Activated CD8-positive, alpha-beta memory T cell treated with anti-CD3 and anti-CD28 coated beads, Interleukin-2, amount 10 ng/mL, durations not matched to agents 7 days and 5 days (primary cell): ENCODE results near the gene TFF1. TPM values are rescaled to one million over a fixed set of nuclear protein-coding genes. Genes with fewer than 3 reads are reported as not detected.
A peak's percentile ranks its signal among the peaks of the same experiment; 100 is the strongest.
"Not testable (repeated sequence)": the region's sequence is repeated elsewhere in the genome, so short reads cannot be mapped to it uniquely, and the experiment has no call there.

Source experiments
- ATAC-seq: fragments of 150-1000 bp; cut with Tn5 transposase; one replicate; pipeline ENCODE4 v1.10.0; 2021; ENCODE audit warnings: moderate library complexity
- CTCF ChIA-PET: fragments of 350-600 bp; sonication (Branson Sonifier 250); formaldehyde crosslinking; loops from one replicate; lab custom pipeline; 2021; ENCODE audit warnings: antibody characterized with exemption; lab: Charles Lee
- DNase-seq: peaks from one replicate; pipeline ENCODE4 v3.0.0-alpha.2; 2020
- H3K27ac Mint-ChIP-seq: one replicate; pipeline ENCODE4 v1.8.0; 2021; ENCODE audit warnings: mild to moderate bottlenecking, mixed read lengths
- H3K27me3 Mint-ChIP-seq: one replicate; pipeline ENCODE4 v1.8.0; 2021; ENCODE audit warnings: mixed read lengths
- H3K36me3 Mint-ChIP-seq: one replicate; pipeline ENCODE4 v1.8.0; 2021; ENCODE audit warnings: mild to moderate bottlenecking, mixed read lengths
- H3K4me1 Mint-ChIP-seq: one replicate; pipeline ENCODE4 v1.8.0; 2021; ENCODE audit warnings: mixed read lengths
- H3K4me3 Mint-ChIP-seq: one replicate; pipeline ENCODE4 v1.8.0; 2021; ENCODE audit warnings: mild to moderate bottlenecking, moderate library complexity, mixed read lengths
- H3K9me3 Mint-ChIP-seq: one replicate; pipeline ENCODE4 v1.8.0; 2022; ENCODE audit warnings: low read depth, mixed read lengths
- total RNA-seq, 2 experiments: library from RNA; stranded (reverse); gene quantifications; one replicate each; pipeline ENCODE4 v1.2.3, GENCODE V29; 2021

Gene TFF1
- not detected for total RNA-seq

DNA sequence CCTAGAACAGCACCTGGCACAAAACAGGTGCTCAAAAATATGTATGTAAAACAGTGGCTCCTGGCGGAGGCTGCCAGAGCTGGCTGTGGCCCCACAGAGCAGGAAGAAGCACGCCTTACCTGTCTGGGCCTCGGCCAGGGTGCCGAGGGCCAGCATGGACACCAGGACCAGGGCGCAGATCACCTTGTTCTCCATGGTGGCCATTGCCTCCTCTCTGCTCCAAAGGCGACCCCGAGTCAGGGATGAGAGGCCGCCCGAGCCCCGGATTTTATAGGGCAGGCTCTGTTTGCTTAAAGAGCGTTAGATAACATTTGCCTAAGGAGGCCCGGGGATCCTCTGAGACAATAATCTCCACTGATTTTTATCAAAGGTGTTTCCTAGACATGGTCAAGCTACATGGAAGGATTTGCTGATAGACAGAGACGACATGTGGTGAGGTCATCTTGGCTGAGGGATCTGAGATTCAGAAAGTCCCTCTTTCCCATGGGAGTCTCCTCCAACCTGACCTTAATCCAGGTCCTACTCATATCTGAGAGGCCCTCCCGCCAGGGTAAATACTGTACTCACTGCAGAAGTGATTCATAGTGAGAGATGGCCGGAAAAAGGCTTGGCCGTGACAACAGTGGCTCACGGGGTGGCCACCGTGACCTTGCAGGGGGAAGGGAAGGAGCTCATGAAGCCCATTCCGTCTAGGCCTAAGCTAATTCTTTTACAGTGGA lies at the start of gene TFF1:
TSS of gene TFF1 (minus strand) at position 244 of the 719 bp plus-strand sequence. CDS start at position 204, 40 bp downstream.
- Mint-ChIP-seq H3K4me1 (peaks cover 11% of the 10 kb centered on the region), H3K36me3 (no peaks in the 10 kb centered on the region), H3K9me3 (no peaks in the 10 kb centered on the region), H3K4me3 (no peak within 1 kb of the TSS), H3K27me3 (peaks cover 14% of the 10 kb centered on the region), H3K27ac (no peak within 1 kb of the TSS)
- CTCF ChIA-PET: interaction anchor here (1.0 to 1.9 kb wide), 3 partner anchors 15 to 56 kb away, joined by 4 to 5 read pairs (median 4); no protein-coding TSS in a partner anchor
- ATAC-seq (no peak), DNase-seq (no peak)

GRCh38 chr21:42414928-42415769 lies 48.8 kb upstream of the TFF1 start:
- peaks cover 25% of the 10 kb centered on the region for H3K4me1 Mint-ChIP-seq

GRCh38 chr21:42414553-42414927 lies 48.2 kb upstream of the TFF1 start:
- no peak for DNase-seq
- Mint-ChIP-seq H3K36me3 (peaks cover 60% of the 10 kb centered on the region), H3K27ac (peak overlapping the region; percentile 96), H3K4me3 (peak overlapping the region; percentile 37), H3K4me1 (peaks cover 25% of the 10 kb centered on the region), H3K9me3 (peaks cover 8% of the 10 kb centered on the region), H3K27me3 (no peaks in the 10 kb centered on the region)
- ATAC-seq: no peak
- CTCF ChIA-PET: interaction anchor here (1.8 to 2.1 kb wide), 4 partner anchors 9 to 15 kb away, joined by 4 to 10 read pairs (median 5); partner anchors contain the start of gene UBASH3A

More at GRCh38 chr21:42414928-42415769, 48.8 kb upstream of the TFF1 start:
- Mint-ChIP-seq H3K9me3 (peaks cover 8% of the 10 kb centered on the region), H3K36me3 (peaks cover 66% of the 10 kb centered on the region), H3K27me3 (no peaks in the 10 kb centered on the region), H3K27ac (peak overlapping the region; percentile 96), H3K4me3 (peak overlapping the region; percentile 37)
- CTCF ChIA-PET: interaction anchor here (1.3 to 2.1 kb wide), 6 partner anchors 8 to 35 kb away, joined by 3 to 7 read pairs (median 4); partner anchors contain the start of gene UBASH3A
- ATAC-seq: peak; percentile 87
- DNase-seq: peak; percentile 96

- Mint-ChIP-seq H3K4me3 (peak overlapping the region; percentile 37), H3K27ac (peak overlapping the region; percentile 96), H3K4me1 (peaks cover 25% of the 10 kb centered on the region), H3K9me3 (peaks cover 3% of the 10 kb centered on the region), H3K27me3 (no peaks in the 10 kb centered on the region), H3K36me3 (peaks cover 55% of the 10 kb centered on the region)
- ATAC-seq (no peak), DNase-seq (no peak)
- CTCF ChIA-PET: interaction anchor here (0.9 to 2.1 kb wide), 3 partner anchors 9 to 40 kb away, joined by 3 to 10 read pairs (median 5); partner anchors contain the start of gene UBASH3A
Observed at GRCh38 chr21:42414066-42414465, 47.7 kb upstream of the TFF1 start.

GRCh38 chr21:42413500-42413899 lies 47.2 kb upstream of the TFF1 start:
- Mint-ChIP-seq H3K27me3 (no peaks in the 10 kb centered on the region), H3K4me3 (no peak overlapping the region), H3K36me3 (peaks cover 50% of the 10 kb centered on the region), H3K4me1 (peaks cover 23% of the 10 kb centered on the region), H3K9me3 (peaks cover 3% of the 10 kb centered on the region), H3K27ac (peak overlapping the region; percentile 96)
- DNase-seq (no peak), ATAC-seq (no peak)
- CTCF ChIA-PET: interaction anchor here (0.9 to 2.1 kb wide), 3 partner anchors 10 to 40 kb away, joined by 3 to 10 read pairs (median 5); partner anchors contain the start of gene UBASH3A

GRCh38 chr21:42413093-42413492 lies 46.8 kb upstream of the TFF1 start:
- Mint-ChIP-seq H3K27me3 (no peaks in the 10 kb centered on the region), H3K4me1 (peaks cover 23% of the 10 kb centered on the region), H3K36me3 (peaks cover 49% of the 10 kb centered on the region), H3K9me3 (peaks cover 3% of the 10 kb centered on the region), H3K27ac (peak overlapping the region; percentile 96), H3K4me3 (no peak overlapping the region)
- ATAC-seq: no peak
- CTCF ChIA-PET: interaction anchor here (0.9 to 2.1 kb wide), 3 partner anchors 9 to 39 kb away, joined by 3 to 10 read pairs (median 5); partner anchors contain the start of gene UBASH3A
- DNase-seq: no peak

DNA sequence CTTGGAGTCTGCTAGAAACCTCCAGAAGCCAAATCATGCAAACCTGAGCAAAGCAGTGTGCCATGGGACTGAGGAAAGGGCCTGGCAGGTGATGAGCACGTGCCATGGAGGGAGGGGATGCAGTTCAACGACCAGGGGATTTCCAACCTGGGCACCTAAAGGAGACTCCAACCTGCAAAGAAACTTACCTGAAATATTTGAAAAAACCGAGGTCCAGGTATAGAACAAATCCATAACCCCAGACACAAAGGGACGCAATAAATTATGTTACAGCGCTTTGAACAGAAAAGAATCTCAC lies 46.2 kb upstream of the TFF1 start:
- no peak for ATAC-seq
- peaks cover 25% of the 10 kb centered on the region for H3K4me1 Mint-ChIP-seq
- H3K27ac Mint-ChIP-seq: peak overlapping the region; percentile 50
- H3K27me3 Mint-ChIP-seq: no peaks in the 10 kb centered on the region
- H3K4me3 Mint-ChIP-seq: no peak overlapping the region
- no peak for DNase-seq
- H3K9me3 Mint-ChIP-seq: peaks cover 2% of the 10 kb centered on the region
- CTCF ChIA-PET: interaction anchor here (1.9 to 5.7 kb wide), 2 partner anchors 9 kb away, joined by 10 to 41 read pairs; partner anchors contain the start of gene UBASH3A
- H3K36me3 Mint-ChIP-seq: peaks cover 51% of the 10 kb centered on the region

- H3K27me3 Mint-ChIP-seq: no peaks in the 10 kb centered on the region
- H3K4me1 Mint-ChIP-seq: peaks cover 28% of the 10 kb centered on the region
- CTCF ChIA-PET: interaction anchor here (1.0 to 5.7 kb wide), 3 partner anchors 9 to 102 kb away, joined by 3 to 41 read pairs (median 3); no protein-coding TSS in a partner anchor
- H3K36me3 Mint-ChIP-seq: peaks cover 51% of the 10 kb centered on the region
- ATAC-seq (no peak), DNase-seq (no peak)
- no peaks in the 10 kb centered on the region for H3K9me3 Mint-ChIP-seq
- no peak overlapping the region for H3K4me3 Mint-ChIP-seq
- H3K27ac Mint-ChIP-seq: peak overlapping the region; percentile 50
Observed at GRCh38 chr21:42411891-42412635, 45.7 kb upstream of the TFF1 start.

GRCh38 chr21:42411197-42411869 lies 45.0 kb upstream of the TFF1 start:
- no peak for ATAC-seq
- H3K4me3 Mint-ChIP-seq: no peak overlapping the region

DNA sequence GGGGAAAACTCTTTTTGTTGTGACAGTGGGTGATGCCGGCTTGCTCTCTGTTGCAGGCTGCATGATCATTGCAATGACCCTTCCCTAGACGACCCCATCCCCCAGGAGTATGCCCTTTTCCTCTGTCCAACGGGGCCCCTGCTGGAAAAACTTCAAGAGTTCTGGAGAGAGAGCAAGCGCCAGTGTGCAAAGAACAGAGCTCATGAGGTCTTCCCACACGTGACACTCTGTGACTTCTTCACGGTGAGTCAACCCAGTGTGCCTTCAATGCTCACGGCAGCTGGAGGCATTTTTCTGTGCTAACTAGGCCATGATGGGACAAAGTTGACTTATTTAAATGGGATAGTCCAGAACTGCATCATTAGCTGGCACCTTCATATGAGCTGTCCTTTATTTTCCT lies 43.0 kb upstream of the TFF1 start:
- CTCF ChIA-PET: interaction anchor here (1.3 to 5.7 kb wide), 2 partner anchors 12 to 22 kb away, joined by 3 to 41 read pairs; no protein-coding TSS in a partner anchor
- Mint-ChIP-seq H3K36me3 (peaks cover 58% of the 10 kb centered on the region), H3K27me3 (no peaks in the 10 kb centered on the region), H3K4me1 (peaks cover 36% of the 10 kb centered on the region), H3K9me3 (no peaks in the 10 kb centered on the region), H3K4me3 (no peak overlapping the region), H3K27ac (peak overlapping the region; percentile 69)
- no peak for ATAC-seq
- DNase-seq: no peak

More at GRCh38 chr21:42411197-42411869, 45.0 kb upstream of the TFF1 start:
- peaks cover 35% of the 10 kb centered on the region for H3K4me1 Mint-ChIP-seq
- CTCF ChIA-PET: interaction anchor here (1.0 to 5.7 kb wide), 3 partner anchors 10 to 101 kb away, joined by 3 to 41 read pairs (median 3); no protein-coding TSS in a partner anchor
- peaks cover 52% of the 10 kb centered on the region for H3K36me3 Mint-ChIP-seq
- DNase-seq: peak; percentile 67
- H3K9me3 Mint-ChIP-seq: no peaks in the 10 kb centered on the region
- H3K27me3 Mint-ChIP-seq: no peaks in the 10 kb centered on the region
- no peak overlapping the region for H3K27ac Mint-ChIP-seq

GRCh38 chr21:42408718-42409117 lies 42.4 kb upstream of the TFF1 start:
- DNase-seq, ATAC-seq, H3K27me3 Mint-ChIP-seq, H3K27ac Mint-ChIP-seq, H3K9me3 Mint-ChIP-seq, H3K4me3 Mint-ChIP-seq: not testable (repeated sequence)
- CTCF ChIA-PET: interaction anchor here (1.1 to 5.7 kb wide), 3 partner anchors 13 to 99 kb away, joined by 3 to 41 read pairs (median 3); no protein-coding TSS in a partner anchor
- H3K4me1 Mint-ChIP-seq: peaks cover 36% of the 10 kb centered on the region
- H3K36me3 Mint-ChIP-seq: peaks cover 54% of the 10 kb centered on the region

DNA sequence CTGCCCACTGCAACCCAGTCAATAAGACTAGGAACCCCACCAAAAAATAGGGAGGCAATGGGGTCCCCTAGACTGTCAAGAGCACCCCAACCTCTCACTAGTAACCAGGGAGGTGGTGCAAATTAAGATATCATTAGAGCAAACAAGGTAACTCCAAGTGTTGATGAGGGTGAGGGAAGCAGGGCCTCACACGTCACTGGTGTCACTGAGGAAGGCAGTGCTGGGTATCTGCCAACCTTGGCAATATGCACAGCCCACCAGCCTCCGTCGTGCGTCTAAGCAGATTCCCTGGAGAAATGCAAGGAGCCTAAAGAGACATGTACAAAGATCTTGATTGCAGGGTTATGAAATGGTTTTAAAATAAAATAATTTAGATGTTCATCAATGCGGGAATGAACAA lies 41.1 kb upstream of the TFF1 start:
- ATAC-seq (no peak), DNase-seq (no peak)
- Mint-ChIP-seq H3K9me3 (no peaks in the 10 kb centered on the region), H3K27ac (peak overlapping the region; percentile 99), H3K27me3 (no peaks in the 10 kb centered on the region), H3K36me3 (peaks cover 45% of the 10 kb centered on the region), H3K4me1 (peaks cover 45% of the 10 kb centered on the region), H3K4me3 (peak overlapping the region; percentile 96)
- CTCF ChIA-PET: interaction anchor here (5.7 kb wide), 1 partner anchor 14 kb away, joined by 41 read pairs; no protein-coding TSS in a partner anchor
